ENCODE measurements around the gene SLC1A7.

The SLC1A7 gene

DNA sequence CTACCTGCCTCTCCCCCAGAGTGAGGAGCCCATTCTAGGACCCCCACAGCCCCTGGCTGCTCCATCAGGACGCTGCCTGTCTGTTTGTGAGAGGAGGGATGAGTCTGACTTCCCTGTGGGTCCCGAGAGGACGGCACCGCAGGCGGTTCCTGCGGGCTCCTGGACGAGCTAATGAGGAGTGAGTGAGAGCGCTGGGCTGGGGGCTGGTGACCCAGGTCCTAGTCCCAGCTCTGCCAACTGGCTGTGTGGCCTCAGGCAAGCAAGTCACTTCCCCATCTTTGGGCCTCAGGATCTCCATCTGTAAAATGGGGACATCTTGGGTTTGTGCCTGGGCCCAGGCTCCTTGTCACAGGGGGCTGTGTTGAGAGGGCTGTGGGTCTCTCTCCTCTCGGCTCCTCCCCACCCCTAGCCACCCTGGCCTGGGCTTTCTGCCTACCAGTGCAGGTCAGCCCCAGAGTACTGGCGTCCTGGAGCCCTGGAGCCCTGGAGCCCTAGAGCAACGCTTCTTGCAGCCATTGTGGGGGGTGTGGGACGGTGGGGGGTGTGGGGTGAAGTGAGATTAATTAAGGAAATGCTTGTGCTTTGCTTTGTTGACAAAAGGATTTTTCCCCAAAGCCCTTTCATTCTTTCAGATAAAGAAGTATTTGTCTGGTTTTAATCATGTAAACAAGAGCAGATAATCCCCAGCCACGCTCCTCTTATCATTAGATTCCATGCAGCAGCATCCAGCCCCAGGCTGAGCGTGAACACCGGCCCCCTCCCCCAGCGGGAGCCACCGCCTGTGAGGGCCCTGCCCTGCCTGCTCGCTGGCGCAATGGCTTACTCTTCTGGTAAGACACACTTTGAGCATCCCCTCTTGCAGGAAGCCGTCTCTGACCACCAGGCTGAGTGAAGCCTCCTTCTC lies 26.8 kb downstream of the SLC1A7 start:
- no peak for DNase-seq

DNA sequence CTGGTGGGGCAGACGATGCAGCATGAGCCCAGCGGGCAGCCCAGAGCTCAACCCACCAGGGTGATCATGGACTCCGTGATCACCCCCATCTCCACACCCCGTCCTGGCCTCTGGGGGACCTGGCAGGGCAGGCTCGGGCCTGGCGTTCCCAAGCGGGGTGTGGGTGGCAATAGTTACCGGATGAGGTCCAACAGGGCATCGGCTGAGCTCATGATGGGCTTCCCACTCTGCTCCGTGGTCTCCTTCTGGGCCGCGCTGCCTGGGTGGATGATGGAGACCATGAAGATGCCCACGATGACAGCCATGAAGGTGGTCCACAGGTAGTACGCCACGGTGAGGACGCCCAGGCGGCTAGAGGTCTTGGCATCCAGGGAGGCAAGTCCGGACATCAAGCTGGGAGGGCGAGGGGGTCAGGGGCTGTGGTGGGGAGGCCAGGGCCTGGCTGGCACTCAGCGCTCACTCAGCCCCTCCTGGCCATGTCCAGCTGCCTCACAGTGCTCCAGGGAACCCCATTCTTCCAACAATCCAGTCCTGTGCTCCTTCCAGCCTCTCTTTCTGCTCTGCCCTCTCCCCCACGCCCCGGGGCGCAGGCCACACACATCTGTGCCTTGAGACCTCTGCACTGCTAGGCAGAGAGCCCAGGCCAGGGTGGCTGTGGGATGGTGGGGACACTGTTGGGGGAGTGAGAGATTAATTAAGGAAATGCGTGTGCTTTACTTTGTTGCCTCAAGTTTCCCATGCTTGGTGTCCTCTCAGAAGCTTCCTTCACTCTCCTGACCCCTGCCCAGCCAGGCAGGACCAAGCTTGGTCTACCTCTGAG lies 27.6 kb downstream of the SLC1A7 start:
- DNase-seq: no peak

GRCh38 chr1:53114090-53114489 lies 28.3 kb downstream of the SLC1A7 start:
- no peak for DNase-seq

DNA sequence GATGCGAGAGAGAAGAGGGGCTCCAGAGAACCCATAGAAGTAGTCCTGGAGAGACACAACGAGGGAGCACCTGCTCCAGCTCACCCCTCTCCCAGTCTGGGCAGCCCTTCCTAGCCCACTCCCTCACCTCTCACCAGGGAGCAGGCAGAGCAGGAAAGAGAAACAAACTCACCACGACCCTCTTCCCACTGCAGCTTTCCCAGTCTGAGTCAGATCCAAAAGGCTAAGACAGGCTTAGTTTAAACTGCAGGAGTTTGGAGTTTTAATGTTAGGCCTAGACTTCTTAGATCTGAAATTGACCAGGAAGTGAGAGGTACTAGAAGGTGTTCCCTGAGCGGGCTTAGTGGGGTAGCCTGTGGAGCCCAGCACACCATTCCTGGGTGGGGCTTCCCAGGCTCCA lies 29.6 kb downstream of the SLC1A7 start:
- no peak for DNase-seq

GRCh38 chr1:53112271-53112774 lies 30.1 kb downstream of the SLC1A7 start:
- no peak for DNase-seq

DNA sequence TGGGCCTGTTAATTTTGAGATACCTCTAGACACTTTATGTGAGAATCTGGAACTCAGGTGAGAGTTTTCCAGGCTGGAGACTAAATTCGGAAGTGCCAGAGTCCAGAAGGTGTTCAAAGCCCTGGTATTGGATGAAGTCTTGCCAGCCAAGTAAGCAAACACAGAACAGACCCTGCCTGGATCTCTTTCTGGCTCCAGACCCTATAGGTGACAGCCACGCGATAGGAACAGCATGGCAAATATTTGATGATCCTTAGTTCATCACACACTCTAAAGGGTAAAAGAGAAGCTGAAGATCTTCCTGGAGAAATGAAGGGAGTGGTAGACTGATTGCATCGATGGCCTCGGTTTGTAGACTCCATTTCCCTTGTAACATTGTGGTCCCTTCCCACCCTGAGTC lies 30.7 kb downstream of the SLC1A7 start:
- no peak for DNase-seq

DNA sequence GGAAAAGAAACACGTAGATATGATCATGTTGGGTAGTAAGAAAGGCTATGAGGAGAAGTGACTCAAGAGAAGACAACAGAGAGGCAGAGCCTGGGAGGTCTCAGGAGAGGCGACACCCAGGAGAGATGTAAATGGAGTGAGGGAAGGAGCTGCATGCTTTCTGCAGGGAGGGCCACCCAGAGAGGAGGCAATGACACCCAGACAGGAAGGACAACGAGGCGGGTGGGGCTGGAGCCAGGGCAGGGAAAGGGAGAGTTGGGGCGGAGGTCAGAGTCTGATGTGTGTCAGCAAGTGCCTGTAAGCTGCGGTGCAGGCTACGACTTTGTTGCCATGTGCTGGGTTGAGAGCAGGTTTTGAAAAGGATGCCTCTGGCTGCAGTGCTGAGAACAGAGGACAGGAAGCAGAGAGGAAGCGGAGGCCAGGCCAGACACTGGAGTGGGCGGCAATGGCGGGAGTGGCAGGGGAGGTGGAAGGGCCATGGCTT lies 31.3 kb downstream of the SLC1A7 start:
- DNase-seq: no peak

DNA sequence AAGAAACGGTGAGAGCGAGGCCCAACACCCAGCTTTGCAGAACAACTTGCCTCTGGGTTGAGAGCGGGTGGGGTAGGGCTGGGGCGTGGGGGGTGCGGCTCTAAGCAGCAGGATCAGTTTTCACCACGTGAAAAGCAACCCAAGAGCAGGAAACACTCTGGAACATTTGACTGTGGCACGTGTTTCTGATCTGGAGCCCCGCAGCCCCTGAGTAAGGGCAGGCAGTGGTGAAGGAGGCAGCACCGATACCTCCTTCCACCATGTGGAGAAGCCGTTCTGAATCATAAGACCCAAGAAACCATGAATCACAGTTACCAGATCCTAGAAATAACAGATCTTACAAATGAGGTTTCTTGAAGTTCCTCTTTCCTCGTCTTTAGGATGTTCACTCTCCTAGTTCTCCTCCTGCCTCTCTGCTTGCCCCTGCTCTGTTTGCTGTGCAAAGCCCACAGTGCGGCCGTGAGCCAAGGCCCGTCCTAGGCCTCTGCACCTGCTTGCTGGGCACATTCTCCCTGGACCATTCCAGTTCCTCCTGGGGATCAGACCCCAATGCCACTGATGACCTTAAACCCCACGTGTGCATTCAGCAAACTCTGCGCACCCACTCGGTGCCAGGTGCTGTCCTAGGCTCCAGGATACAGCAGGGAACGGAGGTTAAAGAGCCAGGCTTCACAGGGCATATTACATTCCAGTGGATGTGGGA lies 31.9 kb downstream of the SLC1A7 start:
- no peak for DNase-seq

- DNase-seq: no peak
Measured at GRCh38 chr1:53108646-53109580, 33.5 kb downstream of the SLC1A7 start.

GRCh38 chr1:53107570-53108322 lies 34.7 kb downstream of the SLC1A7 start:
- no peak for DNase-seq

- no peak for DNase-seq
Measured at GRCh38 chr1:53107090-53107489, 35.3 kb downstream of the SLC1A7 start.

- DNase-seq: no peak
Measured at GRCh38 chr1:53104289-53104913, 38.0 kb downstream of the SLC1A7 start.

GRCh38 chr1:53094533-53094919 lies 47.9 kb downstream of the SLC1A7 start:
- no peak for DNase-seq

GRCh38 chr1:53093778-53094532 lies 48.5 kb downstream of the SLC1A7 start:
- DNase-seq: no peak

DNA sequence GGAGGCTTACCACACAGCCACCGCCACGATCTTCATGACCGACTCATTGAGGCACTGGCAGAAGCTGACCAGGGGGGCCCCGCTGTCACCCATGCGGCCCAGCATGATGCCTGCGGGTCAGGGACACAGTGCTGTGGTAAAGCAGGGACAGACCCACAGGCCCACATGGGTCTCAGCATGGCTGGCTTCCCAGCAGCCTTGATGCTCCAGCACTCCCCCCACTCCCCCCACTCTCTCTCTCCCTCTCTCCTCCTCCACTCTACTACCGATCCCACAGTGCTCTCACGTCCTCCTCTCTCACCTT lies 49.0 kb downstream of the SLC1A7 start:
- no peak for DNase-seq

DNA sequence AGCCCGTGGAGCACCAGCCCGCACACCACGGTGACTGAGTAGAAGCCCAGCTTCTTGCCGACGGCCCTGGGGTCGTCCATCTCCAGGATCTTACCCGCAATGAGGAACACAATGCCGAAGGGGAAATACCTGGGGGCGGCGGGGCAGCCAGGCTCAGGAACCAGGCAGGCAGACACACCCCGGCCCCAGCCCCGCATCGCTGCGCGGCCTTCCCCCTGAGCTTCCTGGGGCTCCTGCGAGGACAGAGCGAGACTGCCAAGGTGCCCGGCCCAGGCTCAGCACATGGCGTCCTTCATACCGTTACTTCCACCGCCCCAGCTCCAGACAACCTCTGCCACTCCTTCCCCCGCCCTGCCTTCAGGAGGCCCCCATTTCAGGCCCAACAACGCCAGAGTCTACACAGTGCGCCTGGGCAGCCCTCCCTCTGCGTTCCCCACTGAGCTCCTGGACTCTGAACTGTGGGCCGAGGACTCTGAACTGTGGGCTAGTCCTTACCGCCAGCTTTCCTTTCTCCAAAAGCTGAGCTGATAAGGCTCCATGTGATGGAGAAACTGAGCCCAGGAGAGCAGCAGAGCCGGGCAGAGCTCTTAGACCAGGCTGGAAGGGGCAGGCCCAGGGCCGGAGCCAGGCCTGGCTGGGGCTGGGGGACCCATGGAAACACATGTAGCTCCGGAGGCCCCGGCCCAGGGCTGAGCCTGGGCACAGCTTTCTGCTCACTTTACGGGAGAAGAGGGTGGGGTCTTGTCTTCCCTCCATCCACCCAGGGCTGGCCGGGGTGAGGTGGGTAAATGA lies 49.6 kb downstream of the SLC1A7 start:
- no peak for DNase-seq

- no peak for DNase-seq
Measured at GRCh38 chr1:53091841-53092645, 50.4 kb downstream of the SLC1A7 start.
